Sciatic nerve (tissue), 2 donors: ENCODE measurements around the gene C2orf74. TPM values are rescaled to one million over a fixed set of nuclear protein-coding genes. Genes with fewer than 3 reads are reported as not detected.
"Not testable (repeated sequence)": the region's sequence is repeated elsewhere in the genome, so short reads cannot be mapped to it uniquely, and the experiment has no call there.

Source experiments
- ATAC-seq: fragments of 200-7000 bp; cut with Tn5 transposase; one replicate; pipeline ENCODE4 v1.9.1; 2020; ENCODE audit warnings: mild to moderate bottlenecking, moderate library complexity
- DNase-seq: peaks from one replicate; pipeline ENCODE4 v3.0.0-alpha.2; 2020; ENCODE audit warnings: low spot score
- intact Hi-C: fragments of 100-400 bp; cut with DNase I; formaldehyde crosslinking; loops from one replicate; pipeline ENCODE4 v1.14.2; 2022
- total RNA-seq: library from RNA; stranded (reverse); fragmentation: NEBNext Ultra II Directional; extraction: Animal tissue kit (Norgen Biotek cat#: 25700); gene quantifications from one replicate; pipeline ENCODE4 v1.2.1, GENCODE V29; 2021
- donor health status: DM: no; HTN: no; CAD: no.
- donor health status: DM: no; HTN: no; CAD: no.

C2orf74 gene
- 28.4 TPM for total RNA-seq

- no peak for ATAC-seq
- no peak for DNase-seq
- intact Hi-C loops, result no loop called here
Measured at GRCh38 chr2:61161888-61162287, at the start of gene C2orf74. TSS of gene C2orf74 (plus strand) at chr2:61162188. CDS start at chr2:61162515, 327 bp downstream.

- ATAC-seq (no peak), DNase-seq (no peak)
- intact Hi-C loops, result no loop called here
Measured at GRCh38 chr2:61114147-61114546, 47.8 kb upstream of the C2orf74 start.

GRCh38 chr2:61116302-61116701 is 45.7 kb upstream of the C2orf74 start:
- DNase-seq (no peak), ATAC-seq (no peak)
- intact Hi-C loops, result no loop called here

- DNase-seq, result no peak
- intact Hi-C loops, result no loop called here
- no peak for ATAC-seq
Measured at GRCh38 chr2:61117534-61117933, 44.5 kb upstream of the C2orf74 start.

GRCh38 chr2:61125123-61125710 is 36.8 kb upstream of the C2orf74 start:
- intact Hi-C loops, result no loop called here
- DNase-seq (no peak), ATAC-seq (no peak)

- ATAC-seq (no peak), DNase-seq (no peak)
Measured at GRCh38 chr2:61125798-61126197, 36.2 kb upstream of the C2orf74 start.

GRCh38 chr2:61128122-61128521 is 33.9 kb upstream of the C2orf74 start:
- DNase-seq, intact Hi-C loops, ATAC-seq: not testable (repeated sequence)

More at GRCh38 chr2:61125798-61126197, 36.2 kb upstream of the C2orf74 start:
- intact Hi-C loops, result no loop called here

GRCh38 chr2:61134141-61134540 is 27.8 kb upstream of the C2orf74 start:
- ATAC-seq, result no peak
- intact Hi-C loops, result no loop called here
- no peak for DNase-seq

- no peak for DNase-seq
- peak; percentile 81 for ATAC-seq
- intact Hi-C loops, result no loop called here
Measured at GRCh38 chr2:61135510-61135909, 26.5 kb upstream of the C2orf74 start.

GRCh38 chr2:61138859-61139258 is 23.1 kb upstream of the C2orf74 start:
- DNase-seq (no peak), ATAC-seq (no peak)
- intact Hi-C loops, result no loop called here

GRCh38 chr2:61141151-61141550 is 20.8 kb upstream of the C2orf74 start:
- ATAC-seq (no peak), DNase-seq (no peak)
- intact Hi-C loops, result no loop called here

- intact Hi-C loops, result no loop called here
- DNase-seq (peak; percentile 98), ATAC-seq (peak; percentile 100)
Measured at GRCh38 chr2:61144697-61145268, 17.2 kb upstream of the C2orf74 start.

- DNase-seq (no peak), ATAC-seq (no peak)
- intact Hi-C loops, result no loop called here
Measured at GRCh38 chr2:61145990-61146389, 16.0 kb upstream of the C2orf74 start.

- intact Hi-C loops, DNase-seq, ATAC-seq: not testable (repeated sequence)
Measured at GRCh38 chr2:61148091-61148490, 13.9 kb upstream of the C2orf74 start.

- ATAC-seq (no peak), DNase-seq (no peak)
- intact Hi-C loops, result no loop called here
Measured at GRCh38 chr2:61149074-61149473, 12.9 kb upstream of the C2orf74 start.

GRCh38 chr2:61151436-61151835 is 10.6 kb upstream of the C2orf74 start:
- no peak for DNase-seq
- ATAC-seq, result no peak
- intact Hi-C loops, result no loop called here

GRCh38 chr2:61157371-61158003 is 4.5 kb upstream of the C2orf74 start:
- ATAC-seq, result no peak
- intact Hi-C loops, result no loop called here
- no peak for DNase-seq

- ATAC-seq, result no peak
- DNase-seq, result no peak
- intact Hi-C loops, result no loop called here
Measured at GRCh38 chr2:61158356-61158955, 3.5 kb upstream of the C2orf74 start.

- ATAC-seq, result no peak
- intact Hi-C loops, result no loop called here
Measured at GRCh38 chr2:61162721-61163120, 733 bp downstream of the C2orf74 start.

GRCh38 chr2:61165082-61165481 is 3.1 kb downstream of the C2orf74 start:
- ATAC-seq, DNase-seq, intact Hi-C loops: not testable (repeated sequence)

More at GRCh38 chr2:61162721-61163120, 733 bp downstream of the C2orf74 start:
- DNase-seq, result no peak
